Natural killer cell treated with Interleukin-12 subunit alpha and Interleukin-12 subunit beta and Interleukin-15 and Interleukin-18, amount 100 ng/mL, for 72 hours (primary cell): ENCODE measurements around the gene DUOX2. TPM values are rescaled to one million over a fixed set of nuclear protein-coding genes. Genes with fewer than 3 reads are reported as not detected.
"Not testable (repeated sequence)": the region's sequence is repeated elsewhere in the genome, so short reads cannot be mapped to it uniquely, and the experiment has no call there.

Experiments used
- ATAC-seq, 2 donors: fragments of 150-1000 bp; cut with Tn5 transposase in 1 of 2; sonication (Bioruptor Pico), chemical (Tn5 transposase) in 1 of 2; 2 replicates each; pipeline ENCODE4 v1.10.0; 2021
- DNase-seq: peaks from one replicate; pipeline ENCODE4 v3.0.0; 2022; ENCODE audit warnings: low spot score
- H3K27ac Mint-ChIP-seq, 2 donors: 1 replicate in 1 of 2; 2 replicates in 1 of 2; pipeline ENCODE4 v1.8.0; 2022; ENCODE audit warnings: mixed read lengths in 2 of 2, mild to moderate bottlenecking in 1 of 2, moderate library complexity in 1 of 2
- H3K27me3 Mint-ChIP-seq, 2 donors: 1 replicate in 1 of 2; 2 replicates in 1 of 2; pipeline ENCODE4 v1.8.0; 2022; ENCODE audit warnings: mixed read lengths in 2 of 2
- H3K36me3 Mint-ChIP-seq: one replicate; pipeline ENCODE4 v1.8.0; 2022; ENCODE audit warnings: mixed read lengths
- H3K4me1 Mint-ChIP-seq, 2 donors: 1 replicate in 1 of 2; 2 replicates in 1 of 2; pipeline ENCODE4 v1.8.0; 2022; ENCODE audit warnings: low read depth in 2 of 2, mixed read lengths in 2 of 2, mild to moderate bottlenecking in 1 of 2
- H3K4me3 Mint-ChIP-seq: one replicate; pipeline ENCODE4 v1.8.0; 2022; ENCODE audit warnings: mixed read lengths
- H3K9me3 Mint-ChIP-seq: 2 replicates; pipeline ENCODE4 v1.8.0; 2022; ENCODE audit warnings: mixed read lengths
- total RNA-seq, 2 donors: library from RNA; stranded (reverse); gene quantifications; one replicate each; pipeline ENCODE4 v1.2.3, GENCODE V29; 2022

DUOX2 gene
- total RNA-seq, 2 donors from 2014 or later, result 0.19 to 7.1 TPM

DNA sequence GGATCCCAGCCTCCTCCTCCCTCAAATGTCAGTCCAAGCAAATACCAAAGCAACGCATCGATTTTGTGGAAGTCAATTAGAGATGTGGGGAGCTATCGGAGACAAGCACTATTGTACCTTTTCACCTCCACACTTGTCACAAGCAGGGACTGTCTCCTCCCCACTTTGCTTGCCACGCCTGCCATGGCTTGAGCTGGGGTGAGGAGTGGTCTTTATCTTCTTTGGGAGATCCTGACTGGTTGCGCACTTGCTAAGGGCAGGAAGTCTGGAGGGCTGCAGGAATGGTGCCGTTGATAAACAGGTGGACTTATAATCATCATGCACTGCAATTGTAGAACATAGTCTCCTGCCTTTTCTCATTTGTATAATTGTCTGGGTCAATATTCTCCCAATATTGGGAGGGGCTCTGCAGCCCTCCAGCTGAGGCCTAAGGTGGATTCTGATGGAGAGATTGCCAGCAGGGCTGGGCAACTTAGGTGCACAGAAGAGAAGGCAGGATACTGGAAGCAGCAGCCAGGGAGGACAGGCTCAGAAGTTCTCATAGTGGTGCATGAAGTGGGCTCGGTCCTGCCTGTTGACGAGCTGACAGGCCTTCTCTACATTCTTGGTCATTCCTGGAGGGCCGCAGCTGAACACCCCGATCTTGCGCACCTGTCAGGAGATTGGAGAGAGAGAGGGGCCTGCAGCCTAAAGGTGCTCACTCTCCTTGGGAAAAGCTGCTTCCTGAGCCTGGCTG is 20.2 kb downstream of the DUOX2 start:
- H3K36me3 Mint-ChIP-seq, result no peaks in the 10 kb centered on the region
- H3K27me3 Mint-ChIP-seq, result peaks cover 17 to 27% of the 10 kb centered on the region in 2 donors
- DNase-seq (no peak), ATAC-seq (no peak)
- H3K9me3 Mint-ChIP-seq, result no peaks in the 10 kb centered on the region
- H3K4me3 Mint-ChIP-seq, result no peak overlapping the region
- no peaks in the 10 kb centered on the region for H3K4me1 Mint-ChIP-seq
- H3K27ac Mint-ChIP-seq, result no peak overlapping the region

DNA sequence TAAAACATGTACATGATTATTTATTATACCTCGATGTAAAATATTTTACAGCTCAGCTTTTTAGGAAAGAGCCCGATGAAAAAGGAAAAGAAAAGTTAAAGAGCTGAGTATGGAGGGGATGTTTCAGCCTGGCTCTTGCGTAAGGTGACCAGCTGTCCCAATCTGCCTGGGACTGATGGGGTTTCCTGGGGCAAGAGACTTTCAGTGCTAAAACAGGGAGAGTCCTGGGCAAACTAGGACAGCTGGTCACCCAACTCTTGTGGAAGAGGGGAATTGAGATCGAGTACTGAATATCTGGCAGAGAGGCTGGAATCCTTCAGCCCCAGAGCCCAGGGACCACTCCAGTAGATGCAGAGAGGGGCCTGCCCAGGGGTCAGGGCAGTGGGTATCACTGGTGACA is 21.0 kb downstream of the DUOX2 start:
- Mint-ChIP-seq H3K27ac (no peak overlapping the region), H3K4me3 (no peak overlapping the region), H3K36me3 (no peaks in the 10 kb centered on the region), H3K27me3 (peaks cover 17 to 27% of the 10 kb centered on the region in 2 donors), H3K4me1 (no peaks in the 10 kb centered on the region), H3K9me3 (no peaks in the 10 kb centered on the region)
- no peak for DNase-seq
- ATAC-seq, result no peak

DNA sequence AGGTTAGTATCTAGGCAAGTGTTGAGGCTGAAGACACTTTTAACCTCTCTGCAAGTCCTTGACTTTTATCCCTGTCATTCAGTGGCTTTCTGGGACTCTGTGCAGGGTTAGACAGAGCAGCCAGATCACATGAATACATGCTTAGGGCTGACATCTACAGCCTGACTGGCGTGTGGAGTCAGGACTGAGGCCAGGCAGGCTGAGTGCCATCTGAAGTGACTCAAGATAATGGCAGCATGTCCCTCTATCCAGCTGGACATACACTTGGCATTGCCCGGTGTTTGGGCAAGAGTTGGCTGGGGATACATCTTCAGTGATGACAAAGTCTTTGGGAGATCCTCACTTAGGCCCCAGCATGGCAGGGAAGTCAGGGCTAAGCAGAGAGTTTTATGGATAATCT is 22.4 kb downstream of the DUOX2 start:
- DNase-seq, result no peak
- H3K27me3 Mint-ChIP-seq, result peaks cover 21 to 34% of the 10 kb centered on the region in 2 donors
- H3K27ac Mint-ChIP-seq, result peak overlapping the region in 1 of 2 donors; percentile 4
- no peak for ATAC-seq
- H3K36me3 Mint-ChIP-seq, result no peaks in the 10 kb centered on the region
- no peaks in the 10 kb centered on the region for H3K4me1 Mint-ChIP-seq
- H3K4me3 Mint-ChIP-seq, result no peak overlapping the region
- H3K9me3 Mint-ChIP-seq, result no peaks in the 10 kb centered on the region

DNA sequence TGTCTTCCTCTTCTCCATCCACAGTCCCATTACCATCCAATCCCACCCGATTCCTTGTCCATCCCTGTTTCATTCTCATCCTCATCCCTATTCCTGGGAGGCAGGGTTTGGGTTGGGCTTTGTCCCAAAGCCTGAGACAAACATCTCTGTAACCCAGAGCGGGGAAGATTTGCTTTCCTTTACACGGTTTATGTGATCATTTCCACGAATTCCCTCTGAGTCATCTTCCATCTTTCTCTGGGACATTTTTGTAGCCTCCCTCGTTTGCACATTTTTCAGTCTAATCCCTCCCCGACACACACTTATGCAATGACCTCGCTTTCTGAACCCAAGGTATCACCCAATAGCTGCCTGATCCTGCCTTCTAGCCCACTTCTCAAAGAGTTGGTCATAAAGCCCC is 22.8 kb downstream of the DUOX2 start:
- Mint-ChIP-seq H3K4me1 (no peaks in the 10 kb centered on the region), H3K9me3 (no peaks in the 10 kb centered on the region), H3K4me3 (no peak overlapping the region), H3K36me3 (no peaks in the 10 kb centered on the region), H3K27ac (peak overlapping the region in 1 of 2 donors; percentile 4), H3K27me3 (peaks cover 21 to 34% of the 10 kb centered on the region in 2 donors)
- DNase-seq (no peak), ATAC-seq (no peak)

DNA sequence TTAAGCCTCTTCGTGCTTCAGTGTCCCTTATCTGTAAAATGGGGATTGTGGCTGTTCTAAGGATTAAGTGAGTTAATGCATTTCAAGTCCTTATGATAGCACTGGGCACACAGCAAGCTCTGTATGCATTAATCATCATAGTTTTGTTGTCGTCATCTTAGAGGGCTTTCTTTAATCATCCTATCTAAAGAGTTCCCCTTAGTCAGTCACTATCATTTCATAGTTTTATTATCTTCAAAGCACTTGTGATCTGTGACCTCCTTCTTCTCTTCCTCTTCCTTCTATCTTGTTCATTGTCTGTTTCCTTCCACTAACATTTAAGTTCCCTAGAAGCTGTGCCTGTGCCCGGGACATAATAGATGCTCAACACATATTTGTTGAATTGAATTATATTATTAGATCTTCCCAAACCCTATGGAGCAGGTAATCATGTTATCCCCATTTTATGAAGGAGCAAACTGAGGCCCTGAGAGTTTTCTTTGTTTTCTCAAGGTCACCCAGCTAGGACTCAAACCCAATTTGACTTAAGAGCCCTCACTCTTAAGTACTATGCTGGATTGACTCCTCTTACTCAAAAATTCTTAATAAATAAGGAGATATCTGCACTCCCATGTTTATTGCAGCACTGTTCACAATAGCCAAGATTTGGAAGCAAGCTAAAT is 24.1 kb downstream of the DUOX2 start:
- Mint-ChIP-seq H3K36me3 (no peaks in the 10 kb centered on the region), H3K27ac (no peak overlapping the region), H3K4me1 (no peaks in the 10 kb centered on the region), H3K9me3 (no peaks in the 10 kb centered on the region), H3K27me3 (peaks cover 21 to 34% of the 10 kb centered on the region in 2 donors), H3K4me3 (no peak overlapping the region)
- no peak for DNase-seq
- ATAC-seq, result peak in 1 of 2 donors; percentile 70

DNA sequence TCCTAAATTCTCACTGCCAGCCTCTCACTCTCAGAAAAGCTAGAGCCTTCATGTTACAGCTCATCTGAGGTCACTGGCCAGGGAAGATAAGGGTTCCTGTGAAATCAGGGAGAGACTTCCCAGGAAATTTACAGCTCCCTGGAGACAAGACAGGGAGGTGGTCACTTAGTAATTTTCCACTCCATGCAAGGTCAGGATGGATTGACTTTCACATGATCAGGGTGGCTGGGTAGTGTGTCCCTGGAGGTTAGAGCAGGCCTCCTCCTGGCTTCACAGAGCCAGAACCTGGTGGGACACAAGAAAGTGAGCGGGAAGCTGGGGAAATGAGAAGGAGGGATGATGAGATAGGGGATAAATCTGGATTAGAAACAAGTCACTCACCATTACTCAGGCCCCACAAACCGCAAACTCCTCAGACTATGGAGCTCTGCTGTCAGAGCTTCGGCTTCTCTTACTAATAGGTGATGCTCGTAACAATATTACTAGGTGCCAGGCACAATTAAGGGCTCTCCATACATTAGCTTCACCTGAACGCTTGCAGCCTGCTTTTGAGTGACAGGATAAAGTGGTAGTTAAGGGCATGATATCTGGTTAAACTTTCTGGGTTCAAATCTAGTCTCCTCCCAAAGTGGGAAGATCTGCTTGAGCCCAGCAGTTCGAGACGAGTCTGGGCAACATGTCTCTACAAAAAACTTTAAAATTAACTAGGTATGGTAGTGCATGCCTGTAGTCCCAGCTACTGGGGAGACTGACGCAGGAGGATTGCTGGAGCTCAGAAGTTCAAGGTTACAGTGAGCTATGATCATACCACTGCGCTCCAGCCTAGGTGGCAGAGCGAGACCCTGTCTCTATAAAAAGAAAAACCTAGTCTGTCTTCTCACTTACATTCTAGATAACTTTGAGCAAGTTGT is 24.9 kb downstream of the DUOX2 start:
- Mint-ChIP-seq H3K27ac (no peak overlapping the region), H3K9me3 (no peaks in the 10 kb centered on the region), H3K27me3 (peaks cover 24 to 40% of the 10 kb centered on the region in 2 donors), H3K4me3 (no peak overlapping the region), H3K4me1 (no peaks in the 10 kb centered on the region), H3K36me3 (no peaks in the 10 kb centered on the region)
- ATAC-seq, result no peak
- DNase-seq, result no peak

DNA sequence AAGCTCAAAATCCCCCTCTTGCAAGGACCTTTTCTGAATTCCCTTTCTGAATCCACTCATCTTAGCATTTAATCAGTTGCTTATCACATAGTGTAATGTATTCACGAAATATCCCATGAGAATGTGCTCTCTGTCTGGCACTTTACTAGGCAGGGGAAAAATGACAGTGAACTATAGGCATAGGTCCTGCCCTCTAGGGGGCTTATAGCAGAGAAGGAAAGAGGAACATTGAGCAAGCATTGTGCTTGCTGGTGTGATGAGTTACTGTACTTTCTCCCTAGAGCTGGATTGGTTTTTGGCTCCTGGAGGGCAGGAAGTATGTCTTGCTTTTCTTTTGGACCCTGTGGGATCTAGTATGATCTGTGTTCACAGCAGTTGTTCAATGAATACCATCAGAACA is 26.5 kb downstream of the DUOX2 start:
- Mint-ChIP-seq H3K27me3 (peaks cover 23 to 45% of the 10 kb centered on the region in 2 donors), H3K4me1 (no peaks in the 10 kb centered on the region), H3K36me3 (no peaks in the 10 kb centered on the region), H3K27ac (no peak overlapping the region), H3K9me3 (no peaks in the 10 kb centered on the region), H3K4me3 (no peak overlapping the region)
- DNase-seq (no peak), ATAC-seq (no peak)

DNA sequence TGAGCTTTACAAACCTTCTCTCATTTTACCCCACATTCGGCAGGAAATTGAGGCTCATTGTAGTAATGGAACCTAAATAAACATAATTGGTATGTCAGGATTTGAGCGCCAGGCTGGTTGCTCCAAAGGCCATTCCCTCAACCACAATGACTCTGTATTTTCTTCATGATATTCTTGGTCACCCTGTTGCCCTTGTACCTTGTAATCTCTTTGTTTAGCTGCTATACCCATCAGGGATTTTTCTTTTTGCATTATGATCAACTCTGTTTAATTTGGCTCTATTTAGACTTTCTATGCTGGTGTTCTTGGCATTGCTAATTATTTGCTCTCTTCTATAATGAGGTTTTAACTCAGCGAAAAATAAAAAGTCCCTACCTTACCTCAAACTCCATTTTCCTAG is 29.8 kb downstream of the DUOX2 start:
- DNase-seq (no peak), ATAC-seq (no peak)
- H3K27me3 Mint-ChIP-seq, result peaks cover 11 to 23% of the 10 kb centered on the region in 2 donors
- H3K36me3 Mint-ChIP-seq, result no peaks in the 10 kb centered on the region
- no peaks in the 10 kb centered on the region for H3K4me1 Mint-ChIP-seq
- H3K9me3 Mint-ChIP-seq, result no peaks in the 10 kb centered on the region
- no peak overlapping the region for H3K4me3 Mint-ChIP-seq
- no peak overlapping the region for H3K27ac Mint-ChIP-seq

DNA sequence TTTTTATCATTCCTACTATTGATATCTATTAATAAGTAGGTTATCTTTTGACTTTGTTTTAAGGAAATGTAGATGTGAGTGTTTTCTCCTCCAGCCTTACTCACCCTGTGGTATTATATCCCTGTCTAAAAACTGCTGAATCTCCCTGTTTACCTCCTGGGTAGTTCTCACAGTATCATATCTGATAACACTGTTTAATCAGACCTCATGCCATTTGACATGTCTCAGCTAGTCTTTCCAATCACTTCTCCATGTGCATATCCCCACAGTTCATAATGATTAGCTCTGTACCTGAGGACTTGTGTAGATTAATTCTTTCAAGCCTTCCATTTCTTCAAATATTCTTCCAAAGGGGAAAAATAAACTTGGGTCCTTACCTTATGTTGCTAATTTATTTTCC is 30.7 kb downstream of the DUOX2 start:
- DNase-seq (no peak), ATAC-seq (no peak)
- peaks cover 9 to 23% of the 10 kb centered on the region in 2 donors for H3K27me3 Mint-ChIP-seq
- no peak overlapping the region for H3K27ac Mint-ChIP-seq
- H3K4me1 Mint-ChIP-seq, result no peaks in the 10 kb centered on the region
- no peak overlapping the region for H3K4me3 Mint-ChIP-seq
- H3K36me3 Mint-ChIP-seq, result no peaks in the 10 kb centered on the region
- H3K9me3 Mint-ChIP-seq, result no peaks in the 10 kb centered on the region

DNA sequence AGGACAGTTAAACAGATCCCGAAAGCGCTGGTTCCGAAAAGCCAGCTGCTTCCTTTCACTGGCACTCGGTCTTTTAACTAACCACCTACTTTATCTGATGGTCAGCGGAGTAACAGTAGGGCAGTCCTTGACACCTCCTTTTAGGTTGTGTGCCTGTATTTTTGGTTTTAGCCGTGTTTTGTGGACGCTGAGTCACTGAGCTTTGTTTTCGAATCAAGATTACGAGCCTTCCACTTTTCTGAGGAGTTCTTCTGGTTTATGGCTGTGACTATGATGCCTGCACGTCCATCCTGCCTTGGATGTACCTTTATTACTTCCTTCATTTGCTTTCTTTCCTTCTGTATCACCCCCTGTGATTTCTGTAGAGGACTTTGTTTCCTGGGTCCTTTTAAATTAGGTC is 31.6 kb downstream of the DUOX2 start:
- H3K27ac Mint-ChIP-seq, H3K9me3 Mint-ChIP-seq, H3K4me1 Mint-ChIP-seq, DNase-seq, H3K36me3 Mint-ChIP-seq, H3K4me3 Mint-ChIP-seq: not testable (repeated sequence)
- ATAC-seq, result peak in 1 of 2 donors; percentile 57
- H3K27me3 Mint-ChIP-seq, result peaks cover 11 to 22% of the 10 kb centered on the region in 2 donors

DNA sequence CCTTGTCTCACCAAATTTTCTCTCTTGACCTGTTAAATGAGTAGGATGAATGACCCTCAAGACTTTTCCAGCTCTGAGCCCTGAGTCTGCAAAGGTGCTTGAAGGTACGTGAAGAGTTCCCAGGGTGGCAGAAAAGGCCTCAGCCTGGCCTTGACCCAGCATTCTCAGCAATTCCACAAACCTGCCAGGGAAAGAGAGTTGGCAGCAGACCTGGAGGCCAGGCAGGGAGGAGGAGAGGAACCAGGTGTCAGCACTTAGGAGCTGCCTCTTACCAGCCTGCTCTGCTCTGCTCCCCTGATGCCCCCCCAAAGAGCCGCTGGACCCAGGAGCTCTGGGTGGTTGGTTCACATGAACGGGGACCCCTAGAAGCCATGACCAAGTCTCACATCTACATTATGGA is 33.4 kb downstream of the DUOX2 start:
- not testable (repeated sequence) for H3K27ac Mint-ChIP-seq, H3K36me3 Mint-ChIP-seq, H3K4me3 Mint-ChIP-seq, H3K9me3 Mint-ChIP-seq, H3K4me1 Mint-ChIP-seq, DNase-seq, ATAC-seq
- H3K27me3 Mint-ChIP-seq, result peaks cover 8 to 16% of the 10 kb centered on the region in 2 donors

DNA sequence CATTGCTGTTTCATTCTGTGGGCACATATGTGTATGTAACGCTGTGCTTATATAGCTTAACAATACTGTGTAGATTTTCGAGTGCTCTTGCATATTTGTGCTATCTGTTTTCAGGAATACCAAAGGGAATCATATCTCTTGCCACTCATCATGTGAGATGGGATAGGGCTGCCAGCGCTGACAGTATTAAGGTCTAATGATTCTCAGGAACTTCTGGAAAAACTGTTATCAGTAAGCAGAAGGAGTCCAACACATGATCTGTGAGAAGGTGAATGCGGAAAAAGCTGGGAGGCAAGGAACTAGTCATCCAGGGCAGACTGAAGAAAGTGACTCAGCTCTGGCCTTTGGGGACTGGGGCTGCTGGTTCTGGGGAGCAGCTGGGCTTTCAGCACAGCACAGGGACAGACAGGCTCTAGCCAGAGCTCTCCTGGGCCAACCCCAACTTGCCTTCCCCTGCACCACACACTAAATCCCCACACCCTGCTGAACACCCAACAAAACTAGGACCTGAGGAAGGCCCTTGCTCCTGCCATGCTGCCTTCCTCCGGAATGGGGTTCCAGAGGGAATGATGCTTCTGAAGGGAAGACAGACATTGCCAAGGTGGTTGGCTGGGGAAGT is 34.2 kb downstream of the DUOX2 start:
- H3K27ac Mint-ChIP-seq, H3K9me3 Mint-ChIP-seq, H3K4me1 Mint-ChIP-seq, ATAC-seq, H3K4me3 Mint-ChIP-seq, DNase-seq, H3K36me3 Mint-ChIP-seq: not testable (repeated sequence)
- H3K27me3 Mint-ChIP-seq, result peaks cover 8 to 16% of the 10 kb centered on the region in 2 donors

DNA sequence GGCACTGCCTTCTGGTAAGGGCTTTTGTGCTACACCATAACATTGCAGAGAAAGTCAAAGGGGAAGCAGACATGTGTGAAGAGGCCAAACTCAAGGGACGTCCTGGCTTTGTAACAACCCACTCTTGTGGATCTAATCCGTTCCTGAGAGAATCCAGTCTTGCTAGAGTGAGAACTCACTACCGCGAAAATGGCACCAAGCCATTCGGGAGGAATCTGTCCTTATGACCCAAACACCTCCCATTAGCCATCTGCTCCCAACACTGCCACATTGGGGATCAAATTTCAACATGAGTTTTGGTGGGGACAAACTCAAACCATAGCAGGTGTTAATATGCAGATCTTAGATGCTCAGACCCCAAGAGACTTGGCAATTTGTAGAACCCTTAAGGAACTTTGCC is 34.8 kb downstream of the DUOX2 start:
- H3K27ac Mint-ChIP-seq, H3K36me3 Mint-ChIP-seq, DNase-seq, H3K9me3 Mint-ChIP-seq, ATAC-seq, H3K4me1 Mint-ChIP-seq, H3K4me3 Mint-ChIP-seq: not testable (repeated sequence)
- peaks cover 5 to 12% of the 10 kb centered on the region in 2 donors for H3K27me3 Mint-ChIP-seq
